Natural killer cell (primary cell): ENCODE data around the gene WDFY1. TPM values are rescaled to one million over a fixed set of nuclear protein-coding genes. Genes with fewer than 3 reads are reported as not detected.

Source experiments
- ATAC-seq, 3 donors: fragments of 150-1000 bp in 2 of 3; fragments of 200-7000 bp in 1 of 3; cut with Tn5 transposase; 1 replicate in 1 of 3; 2 replicates in 2 of 3; pipeline ENCODE4 v1.10.0; 2021; ENCODE audit warnings: mild to moderate bottlenecking in 2 of 3, moderate library complexity in 2 of 3
- DNase-seq, 2 donors: peaks; one replicate each; pipeline versions ENCODE4 v3.0.0 to v3.0.0-alpha.2; 2013 to 2021; ENCODE audit warnings: mixed read lengths in 1 of 2
- H3K27ac ChIP-seq: one replicate; pipeline ENCODE4 v1.5.1; 2013; ENCODE audit warnings: mild to moderate bottlenecking, low read length
- H3K27me3 ChIP-seq: one replicate; pipeline ENCODE4 v1.6.1; 2013; ENCODE audit warnings: low read length; ENCODE audit not compliant: control insufficient read depth, insufficient read depth
- H3K36me3 ChIP-seq: one replicate; pipeline ENCODE4 v1.6.1; 2013; ENCODE audit warnings: low read length; ENCODE audit not compliant: control insufficient read depth, insufficient read depth
- H3K4me1 ChIP-seq: one replicate; pipeline ENCODE4 v1.6.1; 2013; ENCODE audit warnings: low read length; ENCODE audit not compliant: control insufficient read depth, insufficient read depth
- H3K4me3 ChIP-seq: one replicate; pipeline ENCODE4 v1.5.1; 2013; ENCODE audit warnings: low read length
- H3K9me3 ChIP-seq: one replicate; pipeline ENCODE4 v1.6.1; 2013; ENCODE audit warnings: low read length; ENCODE audit not compliant: control insufficient read depth, insufficient read depth
- H3K27ac Mint-ChIP-seq, 2 donors: one replicate each; pipeline ENCODE4 v1.8.0; 2022; ENCODE audit warnings: mild to moderate bottlenecking in 2 of 2, mixed read lengths in 2 of 2, moderate library complexity in 1 of 2
- H3K27me3 Mint-ChIP-seq, 2 donors: one replicate each; pipeline ENCODE4 v1.8.0; 2022; ENCODE audit warnings: low read depth in 2 of 2, mixed read lengths in 2 of 2
- H3K36me3 Mint-ChIP-seq: one replicate; pipeline ENCODE4 v1.8.0; 2022; ENCODE audit warnings: mixed read lengths
- H3K4me1 Mint-ChIP-seq, 2 donors: one replicate each; pipeline ENCODE4 v1.8.0; 2022; ENCODE audit warnings: mixed read lengths in 2 of 2
- H3K4me3 Mint-ChIP-seq: one replicate; pipeline ENCODE4 v1.8.0; 2022; ENCODE audit warnings: mild to moderate bottlenecking, moderate library complexity, mixed read lengths
- H3K9me3 Mint-ChIP-seq, 2 donors: one replicate each; pipeline ENCODE4 v1.8.0; 2022; ENCODE audit warnings: mixed read lengths in 2 of 2
- CTCF ChIP-seq: fragments of 200-600 bp; IDR thresholded peaks from one replicate; pipeline ENCODE4 v1.8.0; 2022; ENCODE audit warnings: antibody characterized with exemption
- WGBS: methylation state at CpG from one replicate; pipeline ENCODE4 v1.1.7; 2013; ENCODE audit warnings: missing lambda C conversion rate; ENCODE audit not compliant: insufficient coverage; 5-methylcytosine and 5-hydroxymethylcytosine counted together
- intact Hi-C: fragments of 100-400 bp; cut with micrococcal nuclease; formaldehyde crosslinking; loops from one replicate; pipeline ENCODE4 v1.14.2; 2022
- total RNA-seq, 4 donors: library from RNA; stranded (reverse); fragments of 120-200 nt in 1 of 4; gene quantifications; one replicate each; pipeline versions ENCODE4 v1.2.3 to v1.2.4, GENCODE V29; 2013 to 2022

WDFY1 gene
- total RNA-seq, 3 donors from 2014 or later (not counting 1 experiment from before 2014, with no cell fraction given) = 90.2 to 96.2 (median 92.0) TPM

- H3K9me3 Mint-ChIP-seq = no peaks in the 10 kb centered on the region
- DNase-seq = no peak
- peaks cover 7 to 8% of the 10 kb centered on the region in 2 donors for H3K4me1 Mint-ChIP-seq
- H3K9me3 ChIP-seq = no peaks in the 10 kb centered on the region
- peaks cover 2% of the 10 kb centered on the region for H3K4me1 ChIP-seq
- 73% methylated on average over 3 of the region's 3 CpGs for WGBS
- H3K27me3 Mint-ChIP-seq = no peaks in the 10 kb centered on the region
- no peaks in the 10 kb centered on the region for H3K27me3 ChIP-seq
- no peak overlapping the region for H3K27ac ChIP-seq
- H3K36me3 ChIP-seq = no peaks in the 10 kb centered on the region
- H3K4me3 Mint-ChIP-seq = no peak overlapping the region
- intact Hi-C loops = no loop called here
- no peak overlapping the region for H3K4me3 ChIP-seq
- no peak for ATAC-seq
- no peak for TF ChIP-seq CTCF
- no peaks in the 10 kb centered on the region for H3K36me3 Mint-ChIP-seq
- no peak overlapping the region for H3K27ac Mint-ChIP-seq
Observed at GRCh38 chr2:223950448-223951347, 5.6 kb upstream of the WDFY1 start.

- WGBS = 79% methylated on average over 3 of the region's 3 CpGs
- DNase-seq (no peak), ATAC-seq (no peak)
- TF ChIP-seq CTCF = no peak
- no peaks in the 10 kb centered on the region for H3K27me3 ChIP-seq
- H3K36me3 ChIP-seq = no peaks in the 10 kb centered on the region
- peaks cover 16 to 17% of the 10 kb centered on the region in 2 donors for H3K4me1 Mint-ChIP-seq
- no peaks in the 10 kb centered on the region for H3K9me3 Mint-ChIP-seq
- intact Hi-C loops = no loop called here
- no peak overlapping the region for H3K27ac ChIP-seq
- H3K9me3 ChIP-seq = no peaks in the 10 kb centered on the region
- H3K27me3 Mint-ChIP-seq = no peaks in the 10 kb centered on the region
- H3K36me3 Mint-ChIP-seq = no peaks in the 10 kb centered on the region
- no peak overlapping the region for H3K27ac Mint-ChIP-seq
- no peak overlapping the region for H3K4me3 Mint-ChIP-seq
- H3K4me3 ChIP-seq = no peak overlapping the region
- H3K4me1 ChIP-seq = peaks cover 7% of the 10 kb centered on the region
Observed at GRCh38 chr2:223949241-223949840, 4.2 kb upstream of the WDFY1 start.

- ATAC-seq = no peak
- no peaks in the 10 kb centered on the region for H3K36me3 Mint-ChIP-seq
- Histone ChIP-seq H3K4me1 (peaks cover 23% of the 10 kb centered on the region), H3K4me3 (no peak overlapping the region), H3K27ac (no peak overlapping the region), H3K9me3 (no peaks in the 10 kb centered on the region), H3K27me3 (no peaks in the 10 kb centered on the region), H3K36me3 (no peaks in the 10 kb centered on the region)
- no peaks in the 10 kb centered on the region for H3K9me3 Mint-ChIP-seq
- WGBS = 94% methylated on average over 5 of the region's 5 CpGs
- H3K4me1 Mint-ChIP-seq = peaks cover 30 to 32% of the 10 kb centered on the region in 2 donors
- intact Hi-C loops = no loop called here
- no peak overlapping the region for H3K27ac Mint-ChIP-seq
- no peak overlapping the region for H3K4me3 Mint-ChIP-seq
- H3K27me3 Mint-ChIP-seq = no peaks in the 10 kb centered on the region
- no peak for TF ChIP-seq CTCF
- no peak for DNase-seq
Observed at GRCh38 chr2:223947711-223948205, 2.6 kb upstream of the WDFY1 start.
